ENCODE measurements around the gene ARF3. TPM values are rescaled to one million over a fixed set of nuclear protein-coding genes. Genes with fewer than 3 reads are reported as not detected.

Gene ARF3
- total RNA-seq, 1 experiment from 2014 or later = 257 TPM

DNA sequence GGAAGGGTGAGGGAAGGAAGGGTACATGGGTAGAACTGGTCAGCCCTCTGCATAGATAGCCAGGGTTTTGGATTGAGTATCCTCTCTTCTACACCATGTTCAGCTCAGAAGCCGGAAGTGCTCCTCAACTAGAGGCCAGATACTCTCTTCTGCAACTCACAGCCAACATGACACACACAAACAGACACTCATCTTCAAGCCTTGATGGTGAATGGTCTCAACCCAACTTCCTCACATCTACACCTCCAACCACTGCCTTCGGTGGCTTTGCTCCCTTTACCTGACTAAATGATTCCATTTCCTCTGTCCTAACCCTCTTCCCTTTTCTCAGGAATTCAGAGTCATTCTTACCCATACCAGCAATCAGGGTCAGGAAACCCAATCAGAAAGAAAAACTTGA, 24.4 kb downstream of the ARF3 start:
- Mint-ChIP-seq H3K36me3 (ENCODE audit: insufficient read depth, unreplicated experiment) (peaks cover 72% of the 10 kb centered on the region), H3K27me3 (ENCODE audit: insufficient read depth, unreplicated experiment) (no peaks in the 10 kb centered on the region), H3K4me1 (ENCODE audit: low read depth, unreplicated experiment) (no peaks in the 10 kb centered on the region), H3K4me3 (ENCODE audit: unreplicated experiment) (no peak overlapping the region), H3K9me3 (ENCODE audit: unreplicated experiment) (no peaks in the 10 kb centered on the region), H3K27ac (ENCODE audit: unreplicated experiment) (no peak overlapping the region)
- Histone ChIP-seq H3K9me3 (no peaks in the 10 kb centered on the region), H3K4me3 (ENCODE audit: low read depth, low read length) (no peak overlapping the region), H3K4me1 (no peaks in the 10 kb centered on the region), H3K27me3 (replicated peaks; ENCODE audit: control insufficient read depth, insufficient read depth, low read length) (no peaks in the 10 kb centered on the region), H3K36me3 (ENCODE audit: control insufficient read depth, insufficient read depth, low read length) (0 out of 2 replicates have a peak, but pooled peaks cover 2% of the 10 kb centered on the region)
- BruUV-seq (replicated peaks) = no TSS peak
- POLR2A ChIA-PET = no interaction called here
- TF ChIP-seq, protein P1, sequence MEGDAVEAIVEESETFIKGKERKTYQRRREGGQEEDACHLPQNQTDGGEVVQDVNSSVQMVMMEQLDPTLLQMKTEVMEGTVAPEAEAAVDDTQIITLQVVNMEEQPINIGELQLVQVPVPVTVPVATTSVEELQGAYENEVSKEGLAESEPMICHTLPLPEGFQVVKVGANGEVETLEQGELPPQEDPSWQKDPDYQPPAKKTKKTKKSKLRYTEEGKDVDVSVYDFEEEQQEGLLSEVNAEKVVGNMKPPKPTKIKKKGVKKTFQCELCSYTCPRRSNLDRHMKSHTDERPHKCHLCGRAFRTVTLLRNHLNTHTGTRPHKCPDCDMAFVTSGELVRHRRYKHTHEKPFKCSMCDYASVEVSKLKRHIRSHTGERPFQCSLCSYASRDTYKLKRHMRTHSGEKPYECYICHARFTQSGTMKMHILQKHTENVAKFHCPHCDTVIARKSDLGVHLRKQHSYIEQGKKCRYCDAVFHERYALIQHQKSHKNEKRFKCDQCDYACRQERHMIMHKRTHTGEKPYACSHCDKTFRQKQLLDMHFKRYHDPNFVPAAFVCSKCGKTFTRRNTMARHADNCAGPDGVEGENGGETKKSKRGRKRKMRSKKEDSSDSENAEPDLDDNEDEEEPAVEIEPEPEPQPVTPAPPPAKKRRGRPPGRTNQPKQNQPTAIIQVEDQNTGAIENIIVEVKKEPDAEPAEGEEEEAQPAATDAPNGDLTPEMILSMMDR (IDR thresholded peaks at IDR 0.05; ENCODE audit: insufficient read depth in 1 of 2, low read depth in 1 of 2, low read length in 1 of 2, severe bottlenecking in 1 of 2, unreplicated experiment in 1 of 2) = no peak
- DNase-seq = no peak
- CTCF ChIA-PET = interaction anchor here (0.6 kb wide), 1 partner anchor 49 kb away, joined by 3 read pairs; no protein-coding TSS in a partner anchor
- intact Hi-C loops (cut with micrococcal nuclease; ENCODE audit: unreplicated experiment) = no loop called here

DNA sequence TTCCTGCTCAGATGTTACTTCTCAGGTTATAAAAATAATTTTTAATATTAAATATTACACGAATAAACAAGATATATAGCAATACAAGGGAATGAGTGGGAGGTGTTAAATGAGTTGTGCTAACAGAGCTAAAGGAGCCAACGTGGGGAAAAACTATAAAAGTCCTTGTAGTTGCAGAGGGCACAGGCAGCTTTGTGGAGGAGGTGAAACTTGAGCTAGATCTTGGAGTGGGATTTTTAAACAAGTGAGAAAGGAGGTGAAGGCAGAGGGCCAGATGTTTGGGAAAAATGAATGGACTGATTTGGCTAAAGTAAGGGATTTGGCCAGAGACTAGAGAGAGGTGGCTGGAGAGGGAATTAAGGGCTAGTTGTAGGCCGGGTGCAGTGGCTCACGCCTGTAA, 26.8 kb downstream of the ARF3 start:
- Mint-ChIP-seq H3K27me3 (ENCODE audit: insufficient read depth, unreplicated experiment) (no peaks in the 10 kb centered on the region), H3K36me3 (ENCODE audit: insufficient read depth, unreplicated experiment) (peaks cover 65% of the 10 kb centered on the region), H3K4me1 (ENCODE audit: low read depth, unreplicated experiment) (no peaks in the 10 kb centered on the region), H3K27ac (ENCODE audit: unreplicated experiment) (no peak overlapping the region), H3K9me3 (ENCODE audit: unreplicated experiment) (no peaks in the 10 kb centered on the region), H3K4me3 (ENCODE audit: unreplicated experiment) (no peak overlapping the region)
- H3K4me1 ChIP-seq = peaks cover 4% of the 10 kb centered on the region; the same call in 1 of the 2 replicates
- no peak overlapping the region for H3K4me3 ChIP-seq (ENCODE audit: low read depth, low read length)
- no peak for DNase-seq
- H3K27me3 ChIP-seq (replicated peaks; ENCODE audit: control insufficient read depth, insufficient read depth, low read length) = no peaks in the 10 kb centered on the region
- ChIA-PET CTCF (interaction anchor here (0.6 to 1.3 kb wide), 3 partner anchors 10 to 148 kb away, joined by 3 to 4 read pairs (median 3); no protein-coding TSS in a partner anchor), POLR2A (interaction anchor here (0.6 kb wide), 1 partner anchor 176 kb away, joined by 5 read pairs; no protein-coding TSS in a partner anchor)
- 0 out of 2 replicates have a peak, but pooled peaks cover 2% of the 10 kb centered on the region for H3K36me3 ChIP-seq (ENCODE audit: control insufficient read depth, insufficient read depth, low read length)
- BruUV-seq (replicated peaks) = no TSS peak
- TF ChIP-seq, protein P1 (IDR thresholded peaks at IDR 0.05; ENCODE audit: insufficient read depth in 1 of 2, low read depth in 1 of 2, low read length in 1 of 2, severe bottlenecking in 1 of 2, unreplicated experiment in 1 of 2) = no peak
- intact Hi-C loops (cut with micrococcal nuclease; ENCODE audit: unreplicated experiment) = no loop called here
- H3K9me3 ChIP-seq = no peaks in the 10 kb centered on the region

DNA sequence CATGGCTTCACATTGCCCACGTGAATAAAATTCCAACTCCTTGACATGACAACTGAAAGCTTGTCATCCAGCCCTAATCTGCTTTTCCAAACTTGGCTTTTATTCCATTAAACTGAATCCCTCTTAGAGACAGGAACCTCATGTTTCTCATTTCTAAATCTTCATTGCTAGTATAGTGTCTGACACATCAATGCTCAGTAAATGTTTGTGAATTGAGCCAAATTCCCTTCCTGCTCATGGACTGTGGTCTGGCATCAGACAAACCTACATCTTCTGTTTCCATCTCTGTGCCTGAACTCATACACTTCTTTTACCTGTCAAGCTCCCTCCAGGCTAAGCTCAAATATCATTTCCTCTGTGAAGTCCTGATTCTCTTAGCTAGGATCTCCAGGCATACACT, 27.7 kb downstream of the ARF3 start:
- no peaks in the 10 kb centered on the region for H3K9me3 ChIP-seq
- H3K27me3 Mint-ChIP-seq (ENCODE audit: insufficient read depth, unreplicated experiment) = no peaks in the 10 kb centered on the region
- no peak for DNase-seq
- H3K4me1 Mint-ChIP-seq (ENCODE audit: low read depth, unreplicated experiment) = no peaks in the 10 kb centered on the region
- H3K4me1 ChIP-seq = peaks cover 5% of the 10 kb centered on the region; the same call in 1 of the 2 replicates
- TF ChIP-seq, protein P1 (IDR thresholded peaks at IDR 0.05; ENCODE audit: insufficient read depth in 1 of 2, low read depth in 1 of 2, low read length in 1 of 2, severe bottlenecking in 1 of 2, unreplicated experiment in 1 of 2) = no peak
- ChIA-PET CTCF (interaction anchor here (0.7 to 1.3 kb wide), 3 partner anchors 58 to 77 kb away, joined by 3 to 7 read pairs (median 4); partner anchors contain the start of genes DDX23 and RND1), POLR2A (no interaction called here)
- H3K4me3 Mint-ChIP-seq (ENCODE audit: unreplicated experiment) = no peak overlapping the region
- peaks cover 67% of the 10 kb centered on the region for H3K36me3 Mint-ChIP-seq (ENCODE audit: insufficient read depth, unreplicated experiment)
- intact Hi-C loops (cut with micrococcal nuclease; ENCODE audit: unreplicated experiment) = no loop called here
- H3K27ac Mint-ChIP-seq (ENCODE audit: unreplicated experiment) = no peak overlapping the region
- H3K36me3 ChIP-seq (ENCODE audit: control insufficient read depth, insufficient read depth, low read length) = 0 out of 2 replicates have a peak, but pooled peaks cover 2% of the 10 kb centered on the region
- BruUV-seq (replicated peaks) = no TSS peak
- H3K27me3 ChIP-seq (replicated peaks; ENCODE audit: control insufficient read depth, insufficient read depth, low read length) = no peaks in the 10 kb centered on the region
- no peaks in the 10 kb centered on the region for H3K9me3 Mint-ChIP-seq (ENCODE audit: unreplicated experiment)
- H3K4me3 ChIP-seq (ENCODE audit: low read depth, low read length) = no peak overlapping the region

All from Caco-2 (cell line).